K562 (cell line): ENCODE measurements around the gene MPND. TPM values are rescaled to one million over a fixed set of nuclear protein-coding genes. Genes with fewer than 3 reads are reported as not detected.

Experiments used
- ATAC-seq: fragments of 200-7000 bp; cut with Tn5 transposase; 3 replicates; pipeline ENCODE4 v1.9.1; 2020; ENCODE audit warnings: moderate library complexity
- BruUV-seq: library from RNA; stranded (reverse); fragments of 400-500 nt; replicated peaks from 2 replicates; lab custom pipeline; 2021; lab: Mats Ljungman, UMichigan
- CTCF ChIA-PET: fragments of 300-600 bp; formaldehyde crosslinking; extraction: SDS; loops from one replicate; lab custom pipeline; 2021; ENCODE audit warnings: low intra/inter-chr PET ratio; lab: Yijun Ruan, JAX
- POLR2A ChIA-PET: fragments of 300-600, 350-650 bp; sonication (Branson Sonifier 250); formaldehyde crosslinking; extraction: SDS; loops from one replicate; lab custom pipeline; 2021; ENCODE audit warnings: antibody characterized with exemption, inconsistent platforms; lab: Yijun Ruan, JAX
- DNase-seq, 4 experiments: peaks; one replicate each; pipeline versions ENCODE4 v3.0.0 to v3.0.0-alpha.2; 2011 to 2018; ENCODE audit warnings: low spot score in 3 of 4, mixed read lengths in 3 of 4; ENCODE audit errors: extremely low read depth in 1 of 4
- FAIRE-seq: peaks from 2 replicates; lab custom pipeline; 2011; peaks lifted over from hg19 to GRCh38; lab: Jason Lieb, UNC
- H2AFZ ChIP-seq: 2 replicates; pipeline ENCODE4 v1.6.0; 2011; ENCODE audit warnings: low read depth, low read length, control low read depth, inconsistent platforms
- H3K27ac ChIP-seq: fragments of 200-600 bp; 3 replicates; pipeline ENCODE4 v1.8.0; 2011; ENCODE audit warnings: low read depth, mild to moderate bottlenecking, control low read depth, inconsistent platforms, low read length, moderate library complexity, mixed read lengths; ENCODE audit errors: extremely low read depth
- H3K27me3 ChIP-seq, 2 experiments: fragments of 300-600 bp in 1 of 2; 2 replicates in 1 of 2; 3 replicates in 1 of 2; pipeline versions ENCODE4 v1.6.0 to v1.8.0; 2011; ENCODE audit warnings: inconsistent platforms in 2 of 2, low read length in 2 of 2, mild to moderate bottlenecking in 1 of 2, mixed read lengths in 1 of 2, moderate library complexity in 1 of 2; ENCODE audit not compliant: control insufficient read depth in 2 of 2, insufficient read depth in 2 of 2
- H3K36me3 ChIP-seq: fragments of 300-600 bp; 3 replicates; pipeline ENCODE4 v1.8.0; 2011; ENCODE audit warnings: mild to moderate bottlenecking, low read length, inconsistent platforms; ENCODE audit not compliant: control insufficient read depth, insufficient read depth
- H3K4me1 ChIP-seq, 2 experiments: fragments of 200-600 bp in 1 of 2; replicated peaks in 1 of 2; 2 replicates in 1 of 2; 3 replicates in 1 of 2; pipeline versions ENCODE4 v1.5.1 to v1.8.0; 2011; ENCODE audit warnings: inconsistent platforms in 2 of 2, low read length in 2 of 2, mild to moderate bottlenecking in 1 of 2, mixed read lengths in 1 of 2, moderate library complexity in 1 of 2; ENCODE audit not compliant: control insufficient read depth in 2 of 2, insufficient read depth in 2 of 2
- H3K4me2 ChIP-seq: 2 replicates; pipeline ENCODE4 v1.6.1; 2011; ENCODE audit warnings: low read length, control low read depth, inconsistent platforms, mixed read lengths; ENCODE audit not compliant: insufficient read depth
- H3K4me3 ChIP-seq: fragments of 200-600 bp; sonication (generic), shearing (Covaris generic); 2 replicates; pipeline ENCODE4 v1.5.1; 2016; ENCODE audit warnings: control low read depth, inconsistent platforms
- H3K79me2 ChIP-seq: fragments of 200-600 bp; 3 replicates; pipeline ENCODE4 v1.8.0; 2011; ENCODE audit warnings: low read length, inconsistent platforms; ENCODE audit not compliant: control insufficient read depth, insufficient read depth
- H3K9ac ChIP-seq, 2 experiments: 2 replicates each; pipeline versions ENCODE4 v1.6.0 to v1.6.1; 2011; ENCODE audit warnings: low read depth in 2 of 2, low read length in 2 of 2, control low read depth in 1 of 2, inconsistent platforms in 1 of 2, mild to moderate bottlenecking in 1 of 2, mixed read lengths in 1 of 2; ENCODE audit not compliant: insufficient read depth in 1 of 2
- H3K9me1 ChIP-seq: one replicate; pipeline ENCODE4 v1.6.0; 2011; ENCODE audit warnings: inconsistent platforms, mild to moderate bottlenecking, low read length, moderate library complexity; ENCODE audit not compliant: control insufficient read depth, insufficient read depth
- H3K9me3 ChIP-seq: replicated peaks from 2 replicates; pipeline ENCODE4 v1.5.1; 2011; ENCODE audit warnings: low read depth, low read length, inconsistent platforms; ENCODE audit not compliant: control insufficient read depth, insufficient read depth
- H4K20me1 ChIP-seq: replicated peaks from 2 replicates; pipeline ENCODE4 v1.6.1; 2011; ENCODE audit warnings: low read length, inconsistent platforms, mixed read lengths; ENCODE audit not compliant: control insufficient read depth, insufficient read depth
- HINFP ChIP-seq: fragments of 450-650 bp; conservative IDR thresholded peaks from 2 replicates; pipeline ENCODE4 v1.6.1; 2016; ENCODE audit warnings: missing genetic modification characterization, low read depth, mild to moderate bottlenecking, control low read depth, missing compliant biosample characterization
- NKRF ChIP-seq: fragments of 450-650 bp; IDR thresholded peaks from 2 replicates; pipeline ENCODE4 v1.6.1; 2016; ENCODE audit warnings: borderline replicate concordance
- RAD51 ChIP-seq: fragments of 450-650 bp; IDR thresholded peaks from 2 replicates; pipeline ENCODE4 v1.7.1; 2016; ENCODE audit warnings: low read depth, mild to moderate bottlenecking, borderline replicate concordance
- REST ChIP-seq, 2 experiments: fragments of 450-650 bp; formaldehyde crosslinking in 1 of 2; IDR thresholded peaks; 2 replicates each; pipeline versions ENCODE4 v1.4.0 to v1.6.1; 2014 to 2020; ENCODE audit warnings: mild to moderate bottlenecking in 2 of 2, borderline replicate concordance in 1 of 2, low read depth in 1 of 2
- ZBTB9 ChIP-seq: fragments of 450-650 bp; formaldehyde crosslinking; IDR thresholded peaks from 2 replicates; pipeline ENCODE4 v1.4.0; 2020; ENCODE audit warnings: mild to moderate bottlenecking, moderate library complexity
- ZNF263 ChIP-seq: sonication (generic); formaldehyde crosslinking; IDR thresholded peaks from 2 replicates; pipeline ENCODE4 v1.8.0; 2022; ENCODE audit warnings: mild to moderate bottlenecking, missing genetic modification reagents, borderline replicate concordance
- WGBS: fragments of 100-300 bp; shearing (Covaris generic); methylation state at CpG from one replicate; pipeline ENCODE4 v1.1.6; 2016; ENCODE audit warnings: low coverage, mixed read lengths; ENCODE audit not compliant: insufficient coverage; ENCODE audit errors: missing lambda C conversion rate; 5-methylcytosine and 5-hydroxymethylcytosine counted together
- in situ Hi-C: fragments of 300-500 bp; cut with MboI; formaldehyde crosslinking; loops from 4 replicates; pipeline ENCODE4 v1.15.0; 2018; ENCODE audit warnings: inconsistent platforms, mixed read lengths
- intact Hi-C: fragments of 100-400 bp; cut with micrococcal nuclease; formaldehyde crosslinking; loops from 2 replicates; pipeline ENCODE4 v1.14.2; 2022
- polyA plus RNA-seq, 8 experiments: library from polyadenylated mRNA; depleted of rRNA in 4 of 8; stranded (reverse) in 5 of 8; unstranded in 3 of 8; fragments of >200 nt; fragmentation: Nextera tagmentation in 2 of 8; fragmentation: Illumina TruSeq in 1 of 8; extraction: Ambion mirVana in 2 of 8; extraction: Trizol in 1 of 8; gene quantifications; 2 replicates each; pipeline versions ENCODE4 v1.2.1 to v1.2.3, GENCODE V29; 2011 to 2014; ENCODE audit warnings: inconsistent platforms in 1 of 8, missing spikeins in 1 of 8
- total RNA-seq, 7 experiments: library from RNA; depleted of rRNA in 6 of 7; stranded (reverse); fragments of >200 nt in 6 of 7; fragmentation: Illumina TruSeq in 2 of 7; extraction: Trizol in 2 of 7; gene quantifications; 2 replicates each; pipeline versions ENCODE4 v1.2.1 to v1.2.3, GENCODE V29; 2011 to 2021; ENCODE audit warnings: low replicate concordance in 1 of 7

The MPND gene
- total and polyA plus RNA-seq, 9 of the 15 experiments (the other 6 are each of a cell fraction or from before 2014, with no cell fraction given): 0.25 to 14.0 (median 3.9) TPM

- ATAC-seq (no peak), DNase-seq (no peak), FAIRE-seq (no peak)
- Histone ChIP-seq H3K9me3 (peaks cover 3% of the 10 kb centered on the region; the same call in 1 of the 2 replicates), H4K20me1 (peaks cover 7% of the 10 kb centered on the region; the same call in 1 of the 2 replicates), H3K79me2 (peaks cover 12% of the 10 kb centered on the region), H3K4me2 (no peak overlapping the region), H3K27me3 (no peaks in the 10 kb centered on the region; a peak in 1 of 5 replicates), H3K4me3 (no peak overlapping the region), H3K9ac (no peak overlapping the region), H3K36me3 (no peaks in the 10 kb centered on the region), H3K27ac (no peak overlapping the region), H2AFZ (no peak overlapping the region), H3K4me1 (peaks cover under 1 to 43% of the 10 kb centered on the region in 2 experiments; a peak in 3 of 5 replicates), H3K9me1 (no peaks in the 10 kb centered on the region)
- ChIA-PET CTCF (no interaction called here), POLR2A (no interaction called here)
- in situ Hi-C loops: no loop called here
- intact Hi-C loops: no loop called here
- no TSS peak for BruUV-seq
- WGBS: 53% methylated on average over 6 of the region's 12 CpGs
- no peak for TF ChIP-seq RAD51
- TF ChIP-seq REST (IDR thresholded peaks at IDR 0.05; ENCODE audit: borderline replicate concordance): no peak
- no peak for TF ChIP-seq REST (CRISPR knock-in tag; IDR thresholded peaks at IDR 0.05; ENCODE audit: low read depth)
- TF ChIP-seq NKRF: no peak
- no peak for TF ChIP-seq ZBTB9 (CRISPR knock-in tag)
- TF ChIP-seq ZNF263 (CRISPR knock-in tag): no peak
- no peak for TF ChIP-seq HINFP (tag)
These were observed 19.1 kb upstream of the MPND start for GRCh38 chr19:4324228-4324627.
